ENCODE measurements around the gene NCOA7.

Gene NCOA7

DNA sequence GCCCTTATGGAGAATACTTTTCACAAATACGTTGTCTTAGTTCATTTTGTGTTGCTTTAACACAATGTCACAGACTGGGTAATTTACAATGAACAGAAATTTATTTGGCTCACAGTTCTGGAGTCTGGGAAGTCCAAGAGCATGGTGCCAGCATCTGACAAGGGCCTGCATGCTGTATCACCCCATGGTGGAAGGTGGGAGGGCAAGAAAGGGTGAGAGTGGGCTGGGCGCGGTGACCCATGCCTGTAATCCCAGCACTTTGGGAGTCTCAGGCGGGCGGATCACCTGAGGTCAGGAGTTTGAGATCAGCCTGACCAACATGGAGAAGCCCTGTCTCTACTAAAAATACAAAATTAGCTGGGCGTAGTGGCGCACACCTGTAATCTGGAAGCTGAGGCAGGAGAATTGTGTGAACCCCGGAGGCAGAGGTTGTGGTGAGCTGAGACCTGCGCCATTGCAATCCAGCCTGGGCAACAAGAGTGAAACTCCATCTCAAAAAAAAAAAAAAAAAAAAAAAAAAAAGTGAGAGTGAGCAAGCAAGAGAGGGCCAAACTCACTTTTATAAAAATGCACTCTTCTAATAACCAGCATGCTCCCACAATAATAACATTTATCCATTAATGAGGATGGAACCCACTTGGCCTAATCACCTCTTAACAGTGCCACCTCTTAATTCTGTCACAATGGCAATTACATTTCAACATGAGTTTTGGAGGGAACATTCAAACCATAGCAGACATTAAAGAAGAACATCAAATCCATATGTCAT, 36.1 kb downstream of the NCOA7 start:
- TF ChIP-seq ZFP3 (CRISPR knock-in tag; IDR thresholded peaks at IDR 0.05) (no peak), SNAI2 (CRISPR knock-in tag; IDR thresholded peaks at IDR 0.05) (no peak), PPARA (CRISPR knock-in tag; IDR thresholded peaks at IDR 0.05; ENCODE audit: borderline replicate concordance) (no peak), OSR1 (CRISPR knock-in tag; IDR thresholded peaks at IDR 0.05) (no peak), RARB (CRISPR knock-in tag; IDR thresholded peaks at IDR 0.05) (no peak), ZC3H10 (CRISPR knock-in tag; IDR thresholded peaks at IDR 0.05) (no peak), ZFP30 (CRISPR knock-in tag; IDR thresholded peaks at IDR 0.05) (no peak), ISL1 (CRISPR knock-in tag; IDR thresholded peaks at IDR 0.05) (no peak), ZNF8 (CRISPR knock-in tag; IDR thresholded peaks at IDR 0.05) (no peak), ARNTL (CRISPR knock-in tag; IDR thresholded peaks at IDR 0.05; ENCODE audit: borderline replicate concordance, low read depth) (no peak), CREB5 (CRISPR knock-in tag; IDR thresholded peaks at IDR 0.05; ENCODE audit: low read depth) (no peak), GLIS3 (CRISPR knock-in tag; IDR thresholded peaks at IDR 0.05) (no peak), CSDC2 (CRISPR knock-in tag; IDR thresholded peaks at IDR 0.05) (no peak), CSRNP3 (CRISPR knock-in tag; IDR thresholded peaks at IDR 0.05) (no peak)
- no peak for ATAC-seq

DNA sequence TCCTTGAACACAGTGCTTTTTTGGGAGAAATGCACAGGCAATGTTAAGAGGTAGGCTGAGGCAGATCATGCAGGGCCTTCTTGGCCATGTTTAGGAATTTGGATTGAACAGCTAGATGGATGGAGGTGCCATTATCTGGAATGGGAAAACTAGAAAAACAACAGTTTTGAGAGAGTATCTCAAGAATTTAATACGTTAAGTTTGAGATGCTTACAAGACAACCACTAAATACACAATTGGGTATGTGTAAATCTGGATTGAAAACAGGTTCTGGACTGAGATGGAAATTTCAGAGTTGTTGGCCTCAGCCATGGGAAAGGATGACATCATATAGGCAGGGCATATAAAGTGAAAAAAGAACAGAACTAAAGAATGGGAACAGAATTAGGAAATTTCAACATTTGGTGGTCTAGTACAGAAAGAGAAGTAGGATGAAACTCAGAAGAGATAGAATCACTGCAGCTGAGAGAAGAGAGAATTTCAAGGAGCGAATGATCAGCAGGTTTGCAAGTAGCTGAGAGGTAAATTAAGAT, 37.1 kb downstream of the NCOA7 start:
- no peak for ATAC-seq

GRCh38 chr6:125828476-125829039, 37.8 kb downstream of the NCOA7 start:
- ATAC-seq = no peak
- TF ChIP-seq ARNTL (CRISPR knock-in tag; IDR thresholded peaks at IDR 0.05; ENCODE audit: borderline replicate concordance, low read depth) (no peak), ESRRG (CRISPR knock-in tag; IDR thresholded peaks at IDR 0.05) (no peak), POU6F1 (CRISPR knock-in tag; IDR thresholded peaks at IDR 0.05; ENCODE audit: borderline replicate concordance, low read depth) (no peak), TOX (CRISPR knock-in tag; IDR thresholded peaks at IDR 0.05; ENCODE audit: borderline replicate concordance) (no peak), ZNF70 (CRISPR knock-in tag; IDR thresholded peaks at IDR 0.05) (no peak), ZFP3 (CRISPR knock-in tag; IDR thresholded peaks at IDR 0.05) (no peak)
- TF ChIP-seq, protein P1, sequence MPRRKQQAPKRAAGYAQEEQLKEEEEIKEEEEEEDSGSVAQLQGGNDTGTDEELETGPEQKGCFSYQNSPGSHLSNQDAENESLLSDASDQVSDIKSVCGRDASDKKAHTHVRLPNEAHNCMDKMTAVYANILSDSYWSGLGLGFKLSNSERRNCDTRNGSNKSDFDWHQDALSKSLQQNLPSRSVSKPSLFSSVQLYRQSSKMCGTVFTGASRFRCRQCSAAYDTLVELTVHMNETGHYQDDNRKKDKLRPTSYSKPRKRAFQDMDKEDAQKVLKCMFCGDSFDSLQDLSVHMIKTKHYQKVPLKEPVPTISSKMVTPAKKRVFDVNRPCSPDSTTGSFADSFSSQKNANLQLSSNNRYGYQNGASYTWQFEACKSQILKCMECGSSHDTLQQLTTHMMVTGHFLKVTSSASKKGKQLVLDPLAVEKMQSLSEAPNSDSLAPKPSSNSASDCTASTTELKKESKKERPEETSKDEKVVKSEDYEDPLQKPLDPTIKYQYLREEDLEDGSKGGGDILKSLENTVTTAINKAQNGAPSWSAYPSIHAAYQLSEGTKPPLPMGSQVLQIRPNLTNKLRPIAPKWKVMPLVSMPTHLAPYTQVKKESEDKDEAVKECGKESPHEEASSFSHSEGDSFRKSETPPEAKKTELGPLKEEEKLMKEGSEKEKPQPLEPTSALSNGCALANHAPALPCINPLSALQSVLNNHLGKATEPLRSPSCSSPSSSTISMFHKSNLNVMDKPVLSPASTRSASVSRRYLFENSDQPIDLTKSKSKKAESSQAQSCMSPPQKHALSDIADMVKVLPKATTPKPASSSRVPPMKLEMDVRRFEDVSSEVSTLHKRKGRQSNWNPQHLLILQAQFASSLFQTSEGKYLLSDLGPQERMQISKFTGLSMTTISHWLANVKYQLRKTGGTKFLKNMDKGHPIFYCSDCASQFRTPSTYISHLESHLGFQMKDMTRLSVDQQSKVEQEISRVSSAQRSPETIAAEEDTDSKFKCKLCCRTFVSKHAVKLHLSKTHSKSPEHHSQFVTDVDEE (CRISPR knock-in tag; IDR thresholded peaks at IDR 0.05) = no peak

More for the DNA sequence above, 37.1 kb downstream of the NCOA7 start:
- no peak for TF ChIP-seq CREB5 (CRISPR knock-in tag; IDR thresholded peaks at IDR 0.05; ENCODE audit: low read depth)
- no peak for TF ChIP-seq PPARA (CRISPR knock-in tag; IDR thresholded peaks at IDR 0.05; ENCODE audit: borderline replicate concordance)
- no peak for TF ChIP-seq OSR1 (CRISPR knock-in tag; IDR thresholded peaks at IDR 0.05)
- TF ChIP-seq ZNF8 (CRISPR knock-in tag; IDR thresholded peaks at IDR 0.05) = no peak
- TF ChIP-seq ISL1 (CRISPR knock-in tag; IDR thresholded peaks at IDR 0.05) = no peak
- no peak for TF ChIP-seq ZNF70 (CRISPR knock-in tag; IDR thresholded peaks at IDR 0.05)
- no peak for TF ChIP-seq ESRRG (CRISPR knock-in tag; IDR thresholded peaks at IDR 0.05)
- TF ChIP-seq ARNTL (CRISPR knock-in tag; IDR thresholded peaks at IDR 0.05; ENCODE audit: borderline replicate concordance, low read depth) = no peak
